NCI-H748 treated with DMSO at 0.1 percent for 48 hours (cell line): ENCODE results near the gene PRDM15.

ENCODE experiments used
- DNase-seq: peaks from one replicate; lab custom pipeline; 2025; lab: John Stamatoyannopoulos, UW

Gene PRDM15, protein sequence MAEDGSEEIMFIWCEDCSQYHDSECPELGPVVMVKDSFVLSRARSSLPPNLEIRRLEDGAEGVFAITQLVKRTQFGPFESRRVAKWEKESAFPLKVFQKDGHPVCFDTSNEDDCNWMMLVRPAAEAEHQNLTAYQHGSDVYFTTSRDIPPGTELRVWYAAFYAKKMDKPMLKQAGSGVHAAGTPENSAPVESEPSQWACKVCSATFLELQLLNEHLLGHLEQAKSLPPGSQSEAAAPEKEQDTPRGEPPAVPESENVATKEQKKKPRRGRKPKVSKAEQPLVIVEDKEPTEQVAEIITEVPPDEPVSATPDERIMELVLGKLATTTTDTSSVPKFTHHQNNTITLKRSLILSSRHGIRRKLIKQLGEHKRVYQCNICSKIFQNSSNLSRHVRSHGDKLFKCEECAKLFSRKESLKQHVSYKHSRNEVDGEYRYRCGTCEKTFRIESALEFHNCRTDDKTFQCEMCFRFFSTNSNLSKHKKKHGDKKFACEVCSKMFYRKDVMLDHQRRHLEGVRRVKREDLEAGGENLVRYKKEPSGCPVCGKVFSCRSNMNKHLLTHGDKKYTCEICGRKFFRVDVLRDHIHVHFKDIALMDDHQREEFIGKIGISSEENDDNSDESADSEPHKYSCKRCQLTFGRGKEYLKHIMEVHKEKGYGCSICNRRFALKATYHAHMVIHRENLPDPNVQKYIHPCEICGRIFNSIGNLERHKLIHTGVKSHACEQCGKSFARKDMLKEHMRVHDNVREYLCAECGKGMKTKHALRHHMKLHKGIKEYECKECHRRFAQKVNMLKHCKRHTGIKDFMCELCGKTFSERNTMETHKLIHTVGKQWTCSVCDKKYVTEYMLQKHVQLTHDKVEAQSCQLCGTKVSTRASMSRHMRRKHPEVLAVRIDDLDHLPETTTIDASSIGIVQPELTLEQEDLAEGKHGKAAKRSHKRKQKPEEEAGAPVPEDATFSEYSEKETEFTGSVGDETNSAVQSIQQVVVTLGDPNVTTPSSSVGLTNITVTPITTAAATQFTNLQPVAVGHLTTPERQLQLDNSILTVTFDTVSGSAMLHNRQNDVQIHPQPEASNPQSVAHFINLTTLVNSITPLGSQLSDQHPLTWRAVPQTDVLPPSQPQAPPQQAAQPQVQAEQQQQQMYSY

DNA sequence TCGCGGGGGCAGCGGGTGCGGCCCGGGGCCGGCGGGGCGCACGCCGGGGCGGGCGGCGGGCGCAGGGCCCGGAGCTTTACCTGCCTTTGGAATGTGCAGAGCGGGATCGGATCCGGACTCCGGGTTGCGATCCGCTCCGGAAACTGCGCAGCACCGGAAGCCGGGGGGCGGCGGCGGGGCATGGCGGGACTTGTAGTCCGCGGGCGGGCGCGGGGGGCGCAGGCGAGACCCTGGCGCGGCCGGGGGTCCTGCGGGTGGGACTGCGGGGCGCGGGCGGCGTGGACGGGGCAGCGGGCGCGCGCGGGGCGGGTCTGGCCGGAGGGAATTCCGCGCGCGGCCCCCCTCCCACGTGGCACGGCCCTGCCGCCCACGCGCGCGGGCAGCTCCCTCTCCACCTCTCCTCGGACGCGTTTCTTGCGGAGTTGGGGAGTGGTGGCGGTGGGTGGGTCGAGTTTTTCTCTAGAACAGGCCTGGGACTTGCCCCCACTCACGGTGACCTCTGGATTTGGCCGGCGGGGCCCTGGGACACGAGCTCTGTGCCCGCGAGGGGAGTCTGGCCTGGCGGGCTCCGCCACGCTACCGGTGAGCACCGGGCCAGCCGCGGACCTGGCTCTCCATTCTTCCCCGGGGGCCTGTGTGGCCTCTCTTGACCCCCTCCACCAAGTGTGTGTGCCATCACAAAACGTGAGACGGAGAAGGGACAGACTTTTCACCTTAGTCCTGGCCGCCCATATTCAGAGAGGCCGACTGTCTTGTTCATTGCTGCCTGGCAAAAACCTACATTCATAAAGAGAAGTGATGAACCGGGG, at the start of gene PRDM15:
PRDM15 (minus strand) TSS at position 155 of the 809 bp plus-strand sequence. CDS start 18,981 bp downstream, outside the sequence.
- DNase-seq: peak; percentile 12

DNA sequence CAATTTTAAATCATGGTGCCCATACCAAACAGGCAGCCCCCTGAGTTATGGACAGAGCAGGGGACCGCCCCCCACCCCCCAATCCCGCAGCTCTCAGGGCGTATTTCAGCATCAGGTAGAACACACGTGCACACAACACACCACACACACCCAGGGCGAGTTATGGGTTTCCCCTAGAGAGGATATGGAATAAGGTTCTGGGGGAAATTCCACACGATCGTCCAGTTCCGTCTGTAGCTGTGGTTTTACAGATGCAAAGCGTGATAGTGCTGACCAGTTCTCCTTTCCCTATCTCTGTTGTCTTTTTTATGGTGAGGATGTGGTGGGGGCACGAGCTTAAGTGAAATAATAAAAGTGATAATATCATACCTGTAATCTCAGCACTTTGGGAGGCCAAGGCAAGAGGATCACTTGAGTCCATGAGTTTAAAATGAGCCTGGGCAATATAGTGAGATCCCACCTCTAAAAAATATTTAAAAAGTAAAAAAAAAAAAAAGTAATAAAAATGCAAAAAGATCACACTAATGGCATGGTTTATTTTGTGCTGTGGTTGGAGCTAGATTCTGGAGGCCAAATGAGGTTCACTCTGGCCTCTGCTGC, 49.6 kb upstream of the PRDM15 start:
- DNase-seq: no peak

DNA sequence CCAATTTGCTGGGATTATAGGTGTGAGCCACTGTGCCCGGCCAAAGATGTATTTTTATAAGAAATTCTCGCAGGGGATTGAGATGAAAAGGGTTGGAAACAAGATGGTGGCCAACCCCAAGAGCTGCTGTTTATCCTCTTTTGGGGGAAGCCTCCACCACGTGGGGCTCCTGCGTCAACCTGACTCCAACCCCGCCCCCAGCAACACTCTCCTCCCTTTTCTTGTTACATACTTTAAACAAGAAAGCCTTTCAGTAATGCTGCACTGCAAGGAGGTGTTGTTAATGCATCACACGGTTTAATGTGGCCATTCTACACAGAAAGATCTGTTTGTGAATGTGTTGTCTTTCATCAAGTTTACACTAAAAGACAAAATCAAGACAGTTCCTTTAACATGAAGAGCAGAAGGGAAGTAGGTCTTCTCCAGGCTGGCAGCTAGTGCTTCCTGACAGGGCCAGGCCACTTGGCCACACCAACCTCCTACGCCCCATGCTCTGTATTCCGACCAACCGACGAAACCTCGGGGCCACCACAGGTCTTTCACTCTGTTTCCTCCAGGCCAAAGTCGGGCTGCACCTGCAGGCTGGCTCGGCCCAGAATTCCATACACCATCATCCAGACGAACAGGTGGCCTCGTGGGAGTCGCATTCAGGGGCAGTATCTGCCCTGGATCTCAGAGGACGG, 48.7 kb upstream of the PRDM15 start:
- no peak for DNase-seq

- no peak for DNase-seq
Measured at GRCh38 chr21:41926807-41927171, 47.6 kb upstream of the PRDM15 start.

DNA sequence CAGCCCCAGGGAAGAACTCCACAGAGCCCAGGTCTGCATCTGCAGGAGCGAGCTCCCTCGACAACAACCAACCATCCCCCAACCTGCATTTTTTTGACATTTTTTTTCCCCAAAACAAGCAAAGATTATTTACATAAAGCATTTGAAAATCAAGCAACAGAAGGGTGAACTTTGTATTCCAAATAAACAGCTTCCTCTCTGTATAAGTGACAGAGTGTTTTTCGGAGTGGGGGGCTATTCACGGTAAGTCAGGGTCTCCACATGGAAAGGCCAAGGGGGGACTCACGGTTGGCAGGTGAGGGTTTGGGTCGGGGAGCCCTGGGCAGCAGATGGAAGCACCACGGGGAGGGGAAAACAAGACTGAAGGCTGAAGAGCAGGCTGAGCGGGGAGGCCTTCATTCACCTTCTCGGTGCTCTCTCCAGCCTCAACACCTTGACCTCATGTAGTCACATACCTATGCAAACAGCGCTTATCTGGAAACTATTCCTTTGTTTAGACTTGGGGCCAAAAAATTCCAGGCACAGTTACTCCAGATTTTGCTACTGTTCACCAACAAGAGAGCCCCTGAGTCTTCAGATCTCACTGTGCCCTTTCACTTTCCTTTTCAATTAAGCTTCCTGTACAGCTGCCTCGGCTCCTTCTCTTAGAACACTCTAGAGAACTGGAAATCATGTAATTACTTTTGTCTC, 47.1 kb upstream of the PRDM15 start:
- no peak for DNase-seq

GRCh38 chr21:41925767-41926116, 46.6 kb upstream of the PRDM15 start:
- DNase-seq: no peak

DNA sequence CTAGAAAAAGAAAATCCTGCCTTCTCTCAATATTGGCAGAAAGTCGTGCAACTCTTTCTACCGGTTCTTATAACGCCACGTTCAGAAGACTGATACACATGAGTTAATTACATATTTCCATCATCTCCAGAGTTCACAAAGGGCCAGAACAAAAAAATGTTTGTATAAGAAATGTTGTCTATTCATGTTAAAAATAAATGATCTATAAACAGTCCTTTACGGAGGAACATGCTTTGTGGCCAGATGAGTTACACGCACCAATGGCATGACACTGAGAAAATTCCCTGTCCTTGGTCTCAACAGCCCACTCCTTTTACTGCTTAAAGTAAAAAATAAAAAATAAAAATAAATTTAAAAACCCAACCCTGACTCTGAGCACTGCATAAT, 45.2 kb upstream of the PRDM15 start:
- no peak for DNase-seq

- DNase-seq: no peak
Measured at GRCh38 chr21:41923631-41924367, 44.7 kb upstream of the PRDM15 start.

GRCh38 chr21:41923186-41923585, 44.0 kb upstream of the PRDM15 start:
- DNase-seq: no peak

DNA sequence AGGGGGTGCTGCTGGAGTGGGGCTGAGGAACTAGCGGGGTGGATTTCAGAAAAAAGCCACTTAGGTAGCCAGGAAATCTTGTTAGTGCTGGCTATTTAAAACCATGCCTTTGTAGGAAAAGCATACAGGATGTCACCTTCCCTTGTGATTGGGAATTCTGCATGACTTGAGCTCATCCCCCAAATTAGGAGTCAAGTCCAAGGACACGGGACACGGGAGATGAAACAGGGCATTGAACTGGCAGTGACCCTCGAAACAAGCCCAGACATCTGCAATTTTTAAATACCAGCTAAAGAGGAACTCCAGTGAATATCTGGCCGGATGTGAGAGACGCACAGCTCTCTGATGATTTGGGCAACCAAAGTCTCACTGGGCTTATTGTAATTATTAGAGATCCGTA, 41.9 kb upstream of the PRDM15 start:
- DNase-seq: no peak

- DNase-seq: no peak
Measured at GRCh38 chr21:41920476-41920875, 41.3 kb upstream of the PRDM15 start.

DNA sequence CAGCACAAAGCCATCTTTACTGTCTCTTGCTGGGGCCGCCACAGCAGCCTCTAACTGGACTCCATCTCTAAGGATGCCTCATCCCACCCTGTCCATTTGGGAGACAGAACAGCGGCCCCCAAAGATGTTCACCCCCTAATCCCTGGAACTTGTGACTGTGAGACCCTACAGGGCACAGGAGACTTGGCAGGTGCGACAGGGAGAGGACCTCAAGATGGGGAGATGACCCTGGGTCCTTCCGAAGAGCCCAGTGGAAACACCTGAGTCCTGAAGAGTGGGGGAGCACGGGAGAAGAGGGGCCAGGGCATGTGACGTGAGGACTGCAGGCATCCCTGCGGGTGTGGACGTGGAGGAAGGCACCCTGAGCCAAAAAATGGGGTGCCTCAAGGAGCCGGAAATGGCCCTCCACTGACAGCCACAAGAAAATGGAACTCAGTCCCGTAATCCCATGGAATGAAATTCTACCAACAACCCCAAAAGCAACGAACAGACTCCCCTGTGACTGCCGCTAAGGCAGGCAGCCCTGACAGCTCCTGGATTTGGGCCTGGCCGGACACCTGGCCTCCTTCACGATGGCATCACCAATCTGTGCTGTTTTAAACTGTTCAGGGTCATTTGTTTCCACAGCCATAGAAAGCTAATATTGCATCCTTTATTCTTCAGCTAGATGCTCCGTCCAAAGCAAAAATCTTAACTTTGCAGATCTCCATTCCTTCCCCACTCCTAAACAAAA, 40.7 kb upstream of the PRDM15 start:
- DNase-seq: no peak

DNA sequence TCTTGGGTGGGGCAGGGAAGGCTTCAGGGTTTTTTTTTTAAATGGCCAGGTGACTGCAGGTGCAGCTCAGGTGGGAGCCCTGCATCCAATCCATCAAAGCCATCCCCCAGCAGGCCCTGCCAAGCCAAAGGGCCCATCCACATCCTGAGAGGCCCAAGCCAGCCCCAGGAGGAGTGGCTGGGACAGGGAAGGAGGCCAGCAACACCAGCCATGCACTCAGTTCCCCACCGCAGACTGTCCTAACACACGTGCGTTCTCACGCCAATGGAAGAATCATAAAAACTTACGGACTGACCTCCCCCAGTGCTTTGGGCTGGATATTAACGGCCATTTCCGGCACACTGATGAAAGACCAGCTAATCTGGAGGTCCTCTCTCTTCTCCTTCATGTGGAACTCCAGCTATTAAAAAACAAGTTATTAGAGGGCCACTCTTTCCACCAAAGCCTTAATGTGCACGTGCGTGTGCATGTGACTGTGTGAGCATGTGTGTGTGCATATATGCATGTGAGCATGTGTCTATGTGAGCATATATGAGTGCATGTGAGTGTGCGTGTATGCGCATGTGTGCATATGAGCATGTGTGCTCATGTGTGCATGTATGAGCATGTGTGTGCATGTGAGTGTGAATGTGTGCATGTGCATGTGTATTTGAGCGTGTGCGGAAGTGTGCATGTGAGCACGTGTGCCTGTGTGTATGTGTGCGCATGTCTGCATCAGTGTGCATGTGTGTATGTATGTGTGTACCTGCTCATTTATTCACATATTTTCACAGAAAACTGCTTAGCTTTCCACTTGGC, 39.6 kb upstream of the PRDM15 start:
- DNase-seq: no peak

DNA sequence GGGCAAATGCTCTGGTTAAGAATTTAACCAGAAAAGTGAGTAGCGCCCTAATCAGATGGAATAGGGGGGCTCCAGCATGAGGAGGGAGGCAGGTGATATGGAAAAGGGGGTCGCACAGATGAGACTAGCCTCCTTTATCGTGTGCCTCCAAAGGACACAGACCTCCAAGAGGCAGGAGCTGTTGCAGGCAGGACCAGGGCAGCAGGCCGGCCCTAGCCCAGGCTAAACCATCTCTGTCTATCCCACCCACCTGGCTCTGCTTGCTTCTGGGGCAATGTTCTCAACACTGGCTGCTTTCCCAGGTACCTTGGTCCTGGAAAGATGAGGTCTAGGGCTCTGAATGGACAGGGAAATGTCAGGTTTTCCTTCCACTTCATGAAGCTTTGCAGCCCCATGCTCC, 38.4 kb upstream of the PRDM15 start:
- DNase-seq: no peak

DNA sequence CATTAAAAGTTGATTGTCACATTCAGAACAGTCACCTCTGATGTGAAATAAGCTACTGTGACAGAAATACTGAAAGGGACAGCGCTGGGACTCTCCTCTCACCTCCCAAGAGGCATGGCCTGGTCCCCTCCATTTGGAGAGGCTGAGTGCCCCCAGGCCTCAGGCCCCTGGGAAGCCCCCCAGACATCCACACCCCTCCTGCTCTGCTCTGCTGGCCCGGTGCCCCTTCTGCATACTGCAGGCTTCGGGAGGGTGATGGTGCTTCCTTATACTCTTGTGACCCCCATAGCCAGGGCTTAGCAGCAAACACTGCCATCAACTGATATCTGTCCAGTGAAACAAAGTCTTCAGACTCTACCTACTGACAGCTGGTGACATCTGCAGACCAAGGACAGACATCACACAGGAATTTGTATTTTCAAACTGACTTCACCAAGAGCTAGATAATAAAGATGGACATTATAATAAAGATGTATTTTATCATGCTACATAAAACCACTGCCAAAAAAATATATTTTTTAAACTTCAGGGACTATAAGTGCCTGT, 37.8 kb upstream of the PRDM15 start:
- DNase-seq: no peak

DNA sequence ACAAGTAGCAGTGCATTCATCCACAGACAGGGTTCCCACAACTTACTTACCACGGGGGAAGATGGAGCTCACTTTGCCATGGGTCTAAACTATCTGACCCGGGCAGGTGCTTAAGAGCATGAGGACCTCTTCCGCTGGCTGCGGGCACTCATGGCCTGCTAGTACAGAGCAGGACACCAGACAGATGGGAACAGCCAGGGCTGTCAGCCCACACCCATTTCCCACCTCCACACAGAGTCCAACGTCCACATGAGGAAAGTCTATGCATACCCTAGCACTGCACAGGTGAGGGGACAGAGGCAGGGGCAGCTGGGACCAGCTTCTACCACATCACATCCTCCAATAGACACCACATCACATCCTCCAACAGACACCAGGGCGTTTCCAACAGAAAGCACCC, 35.8 kb upstream of the PRDM15 start:
- DNase-seq: no peak

GRCh38 chr21:41914358-41914757, 35.2 kb upstream of the PRDM15 start:
- no peak for DNase-seq

DNA sequence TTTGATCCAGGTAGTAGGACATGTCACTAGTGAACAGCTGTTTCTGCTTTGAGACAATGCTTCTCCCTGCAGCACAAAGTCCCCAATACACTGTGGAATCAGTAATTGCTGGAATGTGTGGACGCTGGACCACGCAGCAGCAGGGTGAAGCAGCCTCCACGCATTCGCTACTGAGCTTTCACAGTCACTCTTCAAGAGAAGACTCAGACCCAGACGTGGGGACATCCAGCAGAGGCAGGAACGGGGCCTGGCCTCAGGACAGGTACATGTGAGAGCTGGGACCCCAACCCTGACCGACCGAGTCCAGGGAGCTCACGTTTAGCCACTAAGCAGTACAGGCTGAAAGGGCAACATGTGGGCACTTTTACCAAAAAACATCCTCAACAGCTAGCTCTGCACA, 34.1 kb upstream of the PRDM15 start:
- no peak for DNase-seq
